Uterus (tissue), 4 donors: ENCODE measurements around the gene MORC1. TPM values are rescaled to one million over a fixed set of nuclear protein-coding genes. Genes with fewer than 3 reads are reported as not detected.

Source experiments
- DNase-seq, 2 donors: peaks; one replicate each; pipeline ENCODE4 v3.0.0-alpha.2; 2019 to 2020
- H3K27ac ChIP-seq, 2 donors: fragments of 200-600 bp; sonication (generic); 1 replicate in 1 of 2; 2 replicates in 1 of 2; pipeline ENCODE4 v1.5.1; 2016 to 2018
- H3K27me3 ChIP-seq, 2 donors: fragments of 200-600 bp; sonication (generic); one replicate each; pipeline ENCODE4 v1.5.1; 2018 to 2019; ENCODE audit warnings: control low read depth in 1 of 2
- H3K36me3 ChIP-seq, 2 donors: fragments of 200-600 bp; sonication (generic); one replicate each; pipeline ENCODE4 v1.5.1; 2019; ENCODE audit warnings: control low read depth in 1 of 2
- H3K4me1 ChIP-seq, 2 donors: fragments of 200-600 bp; sonication (generic); one replicate each; pipeline ENCODE4 v1.5.1; 2018 to 2019; ENCODE audit warnings: control low read depth in 1 of 2
- H3K4me3 ChIP-seq, 2 donors: fragments of 200-600 bp; sonication (generic); 1 replicate in 1 of 2; 2 replicates in 1 of 2; pipeline ENCODE4 v1.5.1; 2018 to 2019; ENCODE audit warnings: mild to moderate bottlenecking in 1 of 2
- H3K9me3 ChIP-seq, 2 donors: fragments of 200-600 bp; sonication (generic); one replicate each; pipeline ENCODE4 v1.5.1; 2019; ENCODE audit warnings: control low read depth in 1 of 2
- CTCF ChIP-seq, 4 experiments: fragments of 200-600 bp in 2 of 4; fragments of 450-650 bp in 2 of 4; sonication (generic) in 2 of 4; IDR thresholded peaks; one replicate each; pipeline ENCODE4 v1.5.1; 2016 to 2019; ENCODE audit warnings: antibody characterized with exemption in 4 of 4, mild to moderate bottlenecking in 2 of 4, moderate library complexity in 1 of 4
- POLR2A ChIP-seq, 2 donors: fragments of 450-650 bp; IDR thresholded peaks; one replicate each; pipeline ENCODE4 v1.6.1; 2016; ENCODE audit warnings: antibody characterized with exemption in 2 of 2, mild to moderate bottlenecking in 1 of 2, moderate library complexity in 1 of 2
- intact Hi-C: fragments of 100-400 bp; cut with DNase I; formaldehyde crosslinking; loops from one replicate; pipeline ENCODE4 v1.15.1; 2023; ENCODE audit warnings: low total_unique reads
- total RNA-seq, 4 donors: library from RNA; depleted of rRNA in 3 of 4; stranded (reverse); fragments of >200 nt in 3 of 4; gene quantifications; one replicate each; pipeline versions ENCODE4 v1.1.0 to v1.2.4, GENCODE V29; 2014 to 2023
- donor health status: DM: yes; HTN: yes; CAD: no.

Gene MORC1
- total RNA-seq, 4 donors from 2014 or later = not detected

DNA sequence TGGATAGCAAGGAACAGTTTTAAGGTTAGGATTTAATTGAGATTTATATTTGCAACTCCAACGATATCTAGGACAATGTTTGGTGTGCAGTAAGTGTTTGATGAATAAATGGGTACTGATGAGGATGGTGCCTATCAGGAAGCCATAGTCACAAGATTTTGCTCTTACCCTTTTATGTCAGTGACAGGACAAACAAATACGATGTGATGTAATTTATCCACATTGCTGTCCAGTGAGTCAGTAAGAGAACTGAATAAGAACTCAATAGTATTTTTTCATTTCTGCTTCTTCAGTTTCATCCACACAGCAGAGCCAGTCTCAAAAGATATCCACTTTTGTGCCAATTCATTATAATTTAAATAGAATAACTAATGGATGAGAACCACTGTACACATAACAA is 37.0 kb upstream of the MORC1 start:
- Histone ChIP-seq H3K4me1 (no peaks in the 10 kb centered on the region), H3K27ac (no peak overlapping the region), H3K27me3 (no peaks in the 10 kb centered on the region), H3K36me3 (no peaks in the 10 kb centered on the region), H3K4me3 (no peak overlapping the region), H3K9me3 (no peaks in the 10 kb centered on the region)
- intact Hi-C loops = no loop called here
- TF ChIP-seq POLR2A (IDR thresholded peaks at IDR 0.05) (no peak), CTCF (IDR thresholded peaks at IDR 0.05) (no peak)
- no peak for DNase-seq

DNA sequence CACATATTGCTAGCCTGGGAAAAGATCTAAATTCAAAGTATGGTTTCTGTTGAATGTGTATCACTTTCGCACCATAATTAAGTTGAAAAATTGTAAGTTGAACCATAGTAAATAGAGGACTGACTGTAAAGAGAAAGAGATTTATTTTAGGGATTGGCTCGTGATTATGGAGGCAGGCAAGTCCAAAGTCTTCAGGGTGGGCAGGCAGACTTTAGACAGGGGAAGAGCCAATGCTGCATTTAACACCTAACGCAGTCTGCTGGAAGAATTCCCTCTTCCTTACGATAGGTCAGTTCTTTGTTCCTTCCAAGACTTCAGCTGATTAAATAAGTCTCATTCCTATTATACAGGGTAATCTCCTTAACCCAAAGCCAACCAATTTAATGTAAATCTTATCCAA is 34.4 kb upstream of the MORC1 start:
- DNase-seq = no peak
- H3K4me1 ChIP-seq = no peaks in the 10 kb centered on the region
- no peak overlapping the region for H3K4me3 ChIP-seq
- H3K27me3 ChIP-seq = no peaks in the 10 kb centered on the region
- H3K36me3 ChIP-seq = no peaks in the 10 kb centered on the region
- no peak overlapping the region for H3K27ac ChIP-seq
- TF ChIP-seq CTCF (IDR thresholded peaks at IDR 0.05) = no peak
- no peak for TF ChIP-seq POLR2A (IDR thresholded peaks at IDR 0.05)
- intact Hi-C loops = no loop called here
- H3K9me3 ChIP-seq = no peaks in the 10 kb centered on the region

DNA sequence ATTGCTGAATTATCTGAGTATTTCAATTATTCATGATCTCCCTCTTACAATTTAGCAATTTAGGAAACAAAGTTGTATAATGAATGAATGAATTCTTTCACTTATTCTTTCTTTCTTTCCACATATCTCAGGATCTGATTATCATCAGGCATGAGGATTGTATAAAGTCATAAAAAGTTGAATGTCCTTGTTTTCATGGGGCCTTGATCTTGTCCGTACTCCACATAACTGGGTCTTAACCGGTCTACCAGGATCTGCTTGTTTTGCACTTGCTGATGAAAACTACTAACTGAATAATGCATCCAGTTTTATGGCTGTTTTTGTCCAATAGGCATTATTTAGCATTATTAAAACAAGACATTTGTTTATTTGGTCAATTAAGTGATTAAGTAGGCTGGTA is 31.1 kb upstream of the MORC1 start:
- TF ChIP-seq CTCF (IDR thresholded peaks at IDR 0.05) = no peak
- no peak for TF ChIP-seq POLR2A (IDR thresholded peaks at IDR 0.05)
- H3K36me3 ChIP-seq = no peaks in the 10 kb centered on the region
- H3K27me3 ChIP-seq = no peaks in the 10 kb centered on the region
- H3K9me3 ChIP-seq = no peaks in the 10 kb centered on the region
- no peaks in the 10 kb centered on the region for H3K4me1 ChIP-seq
- H3K27ac ChIP-seq = no peak overlapping the region
- H3K4me3 ChIP-seq = no peak overlapping the region
- no peak for DNase-seq
- intact Hi-C loops = no loop called here

- Histone ChIP-seq H3K4me3 (no peak overlapping the region), H3K27me3 (no peaks in the 10 kb centered on the region), H3K9me3 (no peaks in the 10 kb centered on the region), H3K27ac (no peak overlapping the region), H3K36me3 (no peaks in the 10 kb centered on the region), H3K4me1 (no peaks in the 10 kb centered on the region)
- intact Hi-C loops = no loop called here
- TF ChIP-seq POLR2A (IDR thresholded peaks at IDR 0.05) (no peak), CTCF (IDR thresholded peaks at IDR 0.05) (no peak)
- no peak for DNase-seq
Observed at GRCh38 chr3:109143646-109144045, 25.7 kb upstream of the MORC1 start.

DNA sequence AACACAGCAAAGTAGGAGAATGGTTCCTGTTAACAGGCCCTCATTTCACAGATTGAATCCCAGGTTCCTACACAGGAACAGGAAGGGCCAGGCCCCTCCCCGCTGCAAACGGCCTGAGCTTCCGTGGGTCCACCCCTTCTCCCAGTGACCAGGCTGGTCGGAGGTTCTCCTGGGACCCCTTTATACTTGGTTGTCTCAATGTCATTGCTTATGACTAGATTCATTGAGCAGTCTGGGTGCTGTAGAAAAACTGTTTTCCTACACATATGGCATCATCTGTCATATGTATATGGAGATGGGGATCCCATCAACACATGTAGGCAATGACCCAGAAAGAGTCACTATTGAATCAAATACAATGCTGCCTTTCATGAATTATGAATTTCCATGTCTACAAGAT is 22.4 kb upstream of the MORC1 start:
- no peaks in the 10 kb centered on the region for H3K36me3 ChIP-seq

More for the DNA sequence above, 22.4 kb upstream of the MORC1 start:
- intact Hi-C loops = no loop called here
- H3K4me3 ChIP-seq = no peak overlapping the region
- DNase-seq = no peak
- H3K27ac ChIP-seq = no peak overlapping the region
- no peaks in the 10 kb centered on the region for H3K27me3 ChIP-seq
- no peaks in the 10 kb centered on the region for H3K9me3 ChIP-seq
- H3K4me1 ChIP-seq = no peaks in the 10 kb centered on the region
- TF ChIP-seq CTCF (IDR thresholded peaks at IDR 0.05) (no peak), POLR2A (IDR thresholded peaks at IDR 0.05) (no peak)
